ENCODE data around the gene NNT.
"Not testable (repeated sequence)": the region's sequence is repeated elsewhere in the genome, so short reads cannot be mapped to it uniquely, and the experiment has no call there.

Gene NNT

GRCh38 chr5:43674536-43674935 lies 71.6 kb downstream of the NNT start:
- no peak for DNase-seq

GRCh38 chr5:43675357-43675756 lies 72.4 kb downstream of the NNT start:
- no peak for DNase-seq

- DNase-seq: no peak
Measured at GRCh38 chr5:43676083-43676840, 73.3 kb downstream of the NNT start.

GRCh38 chr5:43677253-43677652 lies 74.3 kb downstream of the NNT start:
- no peak for DNase-seq

- DNase-seq: no peak
Measured at GRCh38 chr5:43679214-43679613, 76.2 kb downstream of the NNT start.

- DNase-seq: no peak
Measured at GRCh38 chr5:43680286-43680685, 77.3 kb downstream of the NNT start.

- DNase-seq: no peak
Measured at GRCh38 chr5:43683884-43684471, 81.0 kb downstream of the NNT start.

GRCh38 chr5:43685252-43685950 lies 82.4 kb downstream of the NNT start:
- no peak for DNase-seq

GRCh38 chr5:43687275-43687674 lies 84.3 kb downstream of the NNT start:
- DNase-seq: no peak

GRCh38 chr5:43691275-43691674 lies 88.3 kb downstream of the NNT start:
- no peak for DNase-seq

- no peak for DNase-seq
Measured at GRCh38 chr5:43691893-43692292, 88.9 kb downstream of the NNT start.

GRCh38 chr5:43693411-43693810 lies 90.4 kb downstream of the NNT start:
- DNase-seq: no peak

GRCh38 chr5:43694027-43694426 lies 91.0 kb downstream of the NNT start:
- DNase-seq: no peak

- DNase-seq: not testable (repeated sequence)
Measured at GRCh38 chr5:43696444-43696843, 93.5 kb downstream of the NNT start.

GRCh38 chr5:43699910-43700309 lies 96.9 kb downstream of the NNT start:
- DNase-seq: no peak

- DNase-seq: no peak
Measured at GRCh38 chr5:43700601-43701000, 97.6 kb downstream of the NNT start.

- no peak for DNase-seq
Measured at GRCh38 chr5:43701227-43701626, 98.2 kb downstream of the NNT start.

GRCh38 chr5:43702293-43702692 lies 99.3 kb downstream of the NNT start:
- DNase-seq: no peak

- DNase-seq: no peak
Measured at GRCh38 chr5:43702815-43703214, 99.8 kb downstream of the NNT start.

- no peak for DNase-seq
Measured at GRCh38 chr5:43704243-43704642, 101.3 kb downstream of the NNT start.

GRCh38 chr5:43706576-43706975 lies 103.6 kb downstream of the NNT start:
- not testable (repeated sequence) for DNase-seq

GRCh38 chr5:43711496-43711895 lies 108.5 kb downstream of the NNT start:
- DNase-seq: no peak

GRCh38 chr5:43712081-43712480 lies 109.1 kb downstream of the NNT start:
- DNase-seq: no peak

- DNase-seq: not testable (repeated sequence)
Measured at GRCh38 chr5:43719783-43720182, 116.8 kb downstream of the NNT start.

All from activated CD4-positive, alpha-beta T cell treated with anti-CD3 and anti-CD28 coated beads, Interleukin-2, amount 50 U/mL, for 4 hours (primary cell).